ENCODE data around the gene LRFN2.

The LRFN2 gene

GRCh38 chr6:40378725-40379074 lies 208.5 kb downstream of the LRFN2 start:
- DNase-seq (ENCODE audit: low read depth, low spot score) = no peak

GRCh38 chr6:40378071-40378724 lies 209.0 kb downstream of the LRFN2 start:
- no peak for DNase-seq (ENCODE audit: low read depth, low spot score)

GRCh38 chr6:40377173-40377806 lies 209.9 kb downstream of the LRFN2 start:
- no peak for DNase-seq (ENCODE audit: low read depth, low spot score)

DNA sequence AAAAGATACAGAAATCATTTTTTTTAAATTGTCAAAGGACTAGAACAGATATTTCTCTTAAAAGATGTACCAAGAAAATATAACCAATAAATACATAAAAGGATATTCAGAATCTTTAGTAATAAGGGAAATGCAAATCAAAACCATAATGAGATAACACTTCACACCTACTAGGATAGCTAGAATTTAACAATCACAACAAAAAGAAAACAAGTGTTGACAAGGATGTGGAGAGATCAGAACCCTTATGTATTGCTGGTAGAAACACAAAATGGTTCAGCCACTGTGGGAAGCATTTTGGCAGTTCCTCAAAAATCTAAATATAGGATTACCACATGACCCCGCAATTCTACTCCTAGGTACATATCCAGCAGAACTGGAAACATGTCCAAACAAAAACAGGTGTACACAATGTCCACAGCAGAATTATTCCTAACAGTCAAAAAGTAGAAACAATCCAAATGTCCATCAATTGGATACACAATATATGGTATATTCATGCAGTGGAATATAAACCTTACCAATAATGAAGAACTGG lies 211.0 kb downstream of the LRFN2 start:
- no peak for DNase-seq (ENCODE audit: low read depth, low spot score)

GRCh38 chr6:40373267-40373666 lies 213.9 kb downstream of the LRFN2 start:
- no peak for DNase-seq (ENCODE audit: low read depth, low spot score)

- DNase-seq (ENCODE audit: low read depth, low spot score) = no peak
Observed at GRCh38 chr6:40371621-40372020, 215.5 kb downstream of the LRFN2 start.

GRCh38 chr6:40371095-40371494 lies 216.1 kb downstream of the LRFN2 start:
- DNase-seq (ENCODE audit: low read depth, low spot score) = no peak

DNA sequence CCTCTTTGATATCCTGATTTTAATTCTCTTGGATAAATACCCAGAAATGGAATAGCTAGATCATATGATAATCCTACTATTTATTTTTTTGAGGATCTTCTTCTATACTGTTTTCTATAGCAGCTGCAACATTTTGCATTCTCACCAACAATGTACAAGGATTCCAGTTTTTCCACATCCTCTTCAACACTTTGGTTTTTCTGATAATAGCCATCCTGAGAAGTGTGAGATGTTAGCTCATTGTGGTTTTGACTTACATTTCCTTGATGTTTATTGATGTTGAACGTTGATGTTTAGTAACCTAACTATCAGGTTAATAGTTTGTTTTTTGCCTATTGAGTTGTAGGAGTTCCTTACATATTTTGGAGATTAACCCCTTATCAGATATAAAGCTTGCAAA lies 217.3 kb downstream of the LRFN2 start:
- DNase-seq (ENCODE audit: low read depth, low spot score) = no peak

- DNase-seq (ENCODE audit: low read depth, low spot score) = no peak
Observed at GRCh38 chr6:40369042-40369441, 218.1 kb downstream of the LRFN2 start.

DNA sequence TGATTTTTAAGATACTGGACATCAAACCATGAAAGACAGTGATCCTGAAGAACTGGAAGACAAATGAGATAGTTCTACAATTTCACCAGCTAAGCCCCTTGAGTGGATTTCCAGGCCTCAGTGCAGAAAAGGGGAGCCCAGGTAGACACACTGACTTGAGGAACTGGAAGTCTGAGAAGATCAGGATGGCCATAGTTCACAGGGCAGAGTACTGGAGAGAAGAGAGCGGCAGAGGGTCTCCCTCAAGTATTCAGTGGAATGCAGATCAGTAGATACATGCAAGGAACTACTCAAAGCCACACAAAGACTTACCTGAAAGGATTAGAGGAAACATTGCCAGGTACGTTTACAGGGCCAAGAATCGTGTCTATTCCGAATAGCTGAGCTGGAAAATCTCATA lies 224.3 kb downstream of the LRFN2 start:
- no peak for DNase-seq (ENCODE audit: low read depth, low spot score)

GRCh38 chr6:40359808-40360207 lies 227.4 kb downstream of the LRFN2 start:
- DNase-seq (ENCODE audit: low read depth, low spot score) = no peak

DNA sequence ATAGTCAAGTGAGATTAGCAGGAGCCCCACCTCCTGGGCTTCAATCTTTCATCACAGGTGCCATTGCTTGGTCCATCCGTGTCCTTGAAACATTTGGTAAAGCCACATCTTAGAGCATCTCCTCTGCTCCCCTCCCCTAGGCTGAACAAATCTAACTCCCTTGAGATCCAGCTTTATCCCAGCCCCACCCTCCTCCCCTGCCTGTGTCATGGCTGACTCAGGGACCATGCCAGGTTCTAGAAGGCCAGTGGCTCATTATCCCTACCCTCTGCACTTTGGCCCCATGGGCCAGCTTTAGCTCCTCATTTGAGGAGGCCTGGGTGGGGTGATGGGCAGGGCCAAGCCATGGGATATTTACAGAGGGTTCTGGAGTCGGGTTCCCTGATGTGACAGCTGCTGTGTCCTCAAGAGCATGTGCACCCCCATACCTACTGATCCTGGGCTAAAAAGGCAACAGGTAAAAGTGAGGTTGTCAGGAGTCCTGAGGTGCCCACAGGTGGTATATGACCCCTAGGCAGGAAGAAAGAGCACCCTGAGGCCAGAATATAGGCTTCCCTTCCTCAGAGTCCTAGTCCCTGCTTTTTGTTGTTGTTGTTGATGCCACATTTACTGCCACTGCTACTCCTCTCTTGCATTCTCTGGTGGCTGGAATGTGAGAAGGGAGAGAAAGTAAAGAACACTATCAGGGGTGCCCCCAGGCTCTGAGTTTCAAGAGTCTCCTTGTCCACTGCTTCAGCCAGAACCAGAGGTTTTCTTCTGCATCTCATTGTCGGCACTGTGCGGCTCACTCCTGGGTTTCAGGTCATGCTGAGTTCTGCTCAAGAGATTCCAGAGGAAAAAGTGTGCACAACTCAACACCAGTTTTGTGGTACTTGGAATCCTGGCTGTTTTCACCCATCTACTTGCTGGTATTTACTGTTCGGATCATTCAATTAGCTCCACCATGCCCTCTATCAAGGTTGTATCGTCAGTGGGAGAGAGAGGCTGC lies 228.4 kb downstream of the LRFN2 start:
- DNase-seq (ENCODE audit: low read depth, low spot score) = no peak

DNA sequence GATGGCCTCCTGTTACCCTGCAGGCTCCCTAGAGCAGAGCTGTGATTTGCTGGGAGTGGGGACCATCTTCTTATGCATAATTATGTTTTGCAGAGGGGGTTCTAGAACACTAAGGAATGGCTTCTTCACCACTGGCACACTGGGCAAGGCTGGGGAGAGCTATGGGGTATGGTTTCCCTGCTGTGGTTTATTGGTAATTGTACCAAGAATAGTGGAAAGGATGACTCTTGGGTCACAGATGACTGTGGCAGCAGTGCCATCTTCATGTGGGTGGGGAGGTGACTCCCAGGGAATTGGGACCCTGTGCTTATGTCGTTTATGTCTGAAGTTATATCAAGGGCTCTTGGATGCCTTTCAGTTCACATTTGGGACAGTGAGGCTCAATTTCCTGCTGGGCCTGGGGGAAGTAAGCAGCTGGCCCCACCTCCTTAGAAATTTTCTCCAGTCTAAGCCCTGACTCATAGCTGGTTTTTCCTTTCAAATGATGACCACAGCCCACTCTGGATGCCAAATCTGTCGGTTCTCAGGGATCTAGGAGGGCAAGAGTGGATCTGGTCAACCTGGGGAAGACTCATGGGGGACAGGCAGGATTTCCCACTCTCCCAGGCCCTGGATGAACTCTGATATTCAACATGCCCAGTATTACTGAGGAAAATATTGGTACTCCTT lies 230.8 kb downstream of the LRFN2 start:
- no peak for DNase-seq (ENCODE audit: low read depth, low spot score)

- no peak for DNase-seq (ENCODE audit: low read depth, low spot score)
Observed at GRCh38 chr6:40355532-40355931, 231.6 kb downstream of the LRFN2 start.

GRCh38 chr6:40355066-40355465 lies 232.1 kb downstream of the LRFN2 start:
- no peak for DNase-seq (ENCODE audit: low read depth, low spot score)

DNA sequence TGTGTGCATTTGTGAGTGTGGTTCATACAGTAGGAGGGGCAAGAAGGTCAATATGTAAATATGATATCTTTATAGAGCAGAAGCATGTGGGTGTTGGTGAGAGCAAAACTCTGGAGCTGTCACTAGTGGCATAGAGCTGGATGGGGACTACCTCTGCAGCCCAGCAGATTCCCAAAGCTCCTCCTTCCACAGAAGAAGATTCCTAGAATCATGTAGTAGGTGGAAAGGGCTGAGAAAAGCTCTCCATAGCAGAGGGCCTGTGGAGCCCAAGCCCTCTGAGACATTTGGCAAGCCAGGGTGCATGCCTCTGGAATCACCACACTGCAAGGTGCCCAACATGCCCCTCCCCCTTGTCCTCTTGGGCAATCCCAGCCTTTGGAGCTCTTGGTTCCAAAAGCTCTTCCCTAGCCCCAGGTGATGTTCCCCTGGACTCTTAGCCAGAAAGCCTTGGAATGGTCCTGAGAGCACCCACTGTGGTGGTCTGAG lies 233.2 kb downstream of the LRFN2 start:
- DNase-seq (ENCODE audit: low read depth, low spot score) = no peak

DNA sequence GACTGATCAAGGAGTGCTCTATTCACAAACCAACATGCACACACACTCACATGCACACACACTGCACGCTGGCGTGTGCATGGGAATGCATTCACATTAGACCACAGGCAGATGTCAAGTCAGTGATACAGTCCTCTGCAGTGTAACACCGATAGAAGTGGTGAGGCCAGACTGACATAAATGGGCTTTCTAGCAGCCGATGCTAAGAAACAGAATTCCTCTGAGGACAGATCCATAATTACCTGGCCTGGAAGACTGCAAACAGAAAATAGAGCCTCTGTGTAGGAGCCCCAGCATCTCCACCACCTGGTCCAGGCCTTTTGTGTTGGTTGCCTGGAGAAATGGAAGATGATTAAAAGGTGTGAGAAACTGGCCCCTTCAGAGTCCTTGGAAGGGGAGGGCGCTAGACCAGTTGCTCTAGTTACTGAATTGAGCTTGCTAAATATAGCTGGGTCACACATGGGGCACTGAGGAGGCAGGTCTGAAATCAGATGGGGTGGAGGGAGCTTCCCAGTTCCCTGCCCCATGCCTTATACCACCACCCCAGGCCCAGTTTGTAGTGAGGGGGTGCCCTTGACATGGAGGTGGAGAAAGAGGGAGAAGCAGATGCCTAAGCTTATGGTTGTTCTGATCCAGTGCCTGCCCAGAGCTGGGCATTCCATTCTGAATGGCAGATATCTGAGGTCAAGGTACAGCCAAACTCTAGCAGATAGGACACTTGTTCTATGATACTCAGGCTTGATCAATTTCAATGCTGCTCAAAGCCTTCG lies 233.8 kb downstream of the LRFN2 start:
- no peak for DNase-seq (ENCODE audit: low read depth, low spot score)

DNA sequence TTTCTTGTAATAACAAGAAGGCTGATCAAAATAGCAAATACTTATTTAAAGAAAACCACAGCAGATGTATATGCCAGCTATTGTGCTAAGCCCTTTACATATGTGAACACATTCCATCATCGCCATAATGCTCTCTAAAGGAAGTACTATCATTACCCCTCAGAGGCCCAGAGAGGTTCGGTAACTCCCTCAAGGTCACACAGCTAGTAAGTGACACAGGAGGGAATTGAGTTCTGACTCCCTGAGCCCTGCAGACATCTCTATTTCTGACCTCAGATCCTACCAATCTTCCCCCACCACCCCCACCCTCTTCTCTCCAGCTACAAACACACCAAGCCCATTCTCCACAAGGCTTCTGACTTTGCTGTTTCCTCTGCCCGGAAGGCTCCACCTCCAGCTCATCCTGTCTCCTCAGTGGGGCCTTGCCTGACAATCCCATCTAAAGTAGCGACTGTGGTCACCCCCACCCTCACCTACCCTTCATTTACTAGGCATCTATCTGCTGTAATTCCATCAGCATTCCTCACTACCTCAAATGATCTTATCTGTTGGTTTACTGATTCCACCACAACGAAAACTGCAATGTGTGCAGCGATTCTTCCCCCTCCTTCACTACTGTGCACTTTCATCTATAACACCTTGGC lies 234.5 kb downstream of the LRFN2 start:
- DNase-seq (ENCODE audit: low read depth, low spot score) = no peak

DNA sequence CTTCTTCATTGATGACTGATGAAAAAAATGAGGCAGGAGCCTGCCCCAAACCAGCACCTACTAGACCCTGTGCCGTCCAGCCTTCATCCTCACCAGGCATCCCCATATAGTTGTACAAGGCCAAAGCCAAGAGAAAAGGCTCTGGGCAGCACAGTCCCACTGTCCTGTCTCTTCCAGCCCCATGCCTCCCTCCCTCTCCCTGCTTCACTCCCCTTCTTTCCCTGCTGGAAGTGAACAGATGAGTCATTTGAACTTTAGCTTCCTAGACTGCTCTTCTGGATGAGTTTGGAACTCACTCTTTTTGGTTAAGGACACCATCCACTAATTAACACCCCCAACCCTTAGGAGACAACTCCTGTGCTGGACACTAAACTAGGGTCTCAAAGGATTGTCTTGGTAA lies 235.2 kb downstream of the LRFN2 start:
- no peak for DNase-seq (ENCODE audit: low read depth, low spot score)

DNA sequence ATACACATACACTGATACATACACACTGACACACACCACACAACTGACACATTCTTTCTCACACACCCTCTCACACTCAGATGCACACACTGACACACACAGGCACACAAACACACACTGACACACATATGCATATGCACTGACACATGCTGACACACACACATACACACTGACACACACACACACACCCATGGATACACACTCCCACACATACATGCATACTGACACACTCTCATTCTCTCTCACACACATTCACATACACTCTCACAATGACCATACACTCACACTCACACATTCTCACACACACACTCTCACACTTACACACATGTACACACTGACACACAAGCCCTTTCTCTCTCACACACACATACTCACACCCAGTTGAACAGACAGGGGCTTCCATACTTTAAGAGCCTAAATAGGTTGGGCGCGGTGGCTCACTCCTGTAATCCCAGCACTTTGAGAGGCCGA lies 236.4 kb downstream of the LRFN2 start:
- DNase-seq (ENCODE audit: low read depth, low spot score) = no peak
